ENCODE data around the gene ASB12. TPM values are rescaled to one million over a fixed set of nuclear protein-coding genes. Genes with fewer than 3 reads are reported as not detected.

ASB12 gene
- total RNA-seq, 4 donors from 2014 or later: not detected

GRCh38 chrX:64187762-64188150 lies 42.7 kb downstream of the ASB12 start:
- Histone ChIP-seq H3K9me3 (no peaks in the 10 kb centered on the region), H3K4me3 (replicated peaks in 1 of 3) (no peak overlapping the region), H3K36me3 (peaks cover 0 to 4% of the 10 kb centered on the region in 2 donors), H3K27ac (no peak overlapping the region), H3K4me1 (no peaks in the 10 kb centered on the region), H3K27me3 (no peaks in the 10 kb centered on the region)
- TF ChIP-seq POLR2A (IDR thresholded peaks at IDR 0.05): no peak
- no peak for TF ChIP-seq CTCF (IDR thresholded peaks at IDR 0.05)
- intact Hi-C loops (cut with DNase I): no loop called here
- DNase-seq: no peak

- Histone ChIP-seq H3K4me1 (no peaks in the 10 kb centered on the region), H3K4me3 (replicated peaks in 1 of 3) (no peak overlapping the region), H3K36me3 (peaks cover 0 to 4% of the 10 kb centered on the region in 2 donors), H3K27ac (no peak overlapping the region), H3K27me3 (no peaks in the 10 kb centered on the region), H3K9me3 (no peaks in the 10 kb centered on the region)
- DNase-seq: no peak
- intact Hi-C loops (cut with DNase I): no loop called here
- 83% methylated on average over 1 of the region's 1 CpG; no CpG with 5 or more reads in 1 of the 2 donors for WGBS, 2 donors
- TF ChIP-seq CTCF (IDR thresholded peaks at IDR 0.05) (no peak), POLR2A (IDR thresholded peaks at IDR 0.05) (no peak)
These were observed 43.2 kb downstream of the ASB12 start for GRCh38 chrX:64186974-64187761.

- no peaks in the 10 kb centered on the region for H3K36me3 ChIP-seq
- H3K9me3 ChIP-seq: no peaks in the 10 kb centered on the region
- H3K27ac ChIP-seq: no peak overlapping the region
- TF ChIP-seq CTCF (IDR thresholded peaks at IDR 0.05) (no peak), POLR2A (IDR thresholded peaks at IDR 0.05) (no peak)
- WGBS, 2 donors: 55% methylated on average over 2 of the region's 2 CpGs; no CpG with 5 or more reads in 1 of the 2 donors
- no peak for DNase-seq
- H3K4me1 ChIP-seq: no peaks in the 10 kb centered on the region
- no peak overlapping the region for H3K4me3 ChIP-seq (replicated peaks in 1 of 3)
- intact Hi-C loops (cut with DNase I): no loop called here
- H3K27me3 ChIP-seq: no peaks in the 10 kb centered on the region
These were observed 46.0 kb downstream of the ASB12 start for GRCh38 chrX:64184396-64184795.

- Histone ChIP-seq H3K4me1 (no peaks in the 10 kb centered on the region), H3K27ac (no peak overlapping the region), H3K4me3 (replicated peaks in 1 of 3) (no peak overlapping the region), H3K36me3 (no peaks in the 10 kb centered on the region), H3K9me3 (no peaks in the 10 kb centered on the region), H3K27me3 (no peaks in the 10 kb centered on the region)
- DNase-seq: no peak
- TF ChIP-seq CTCF (IDR thresholded peaks at IDR 0.05) (no peak), POLR2A (IDR thresholded peaks at IDR 0.05) (no peak)
- intact Hi-C loops (cut with DNase I): no loop called here
- WGBS, 2 donors: 91 to 95% methylated on average over 2 of the region's 2 CpGs
These were observed 48.2 kb downstream of the ASB12 start for GRCh38 chrX:64182208-64182607.

GRCh38 chrX:64176876-64177275 lies 53.5 kb downstream of the ASB12 start:
- no peak for DNase-seq
- Histone ChIP-seq H3K27ac (no peak overlapping the region), H3K36me3 (no peaks in the 10 kb centered on the region), H3K4me1 (no peaks in the 10 kb centered on the region), H3K27me3 (no peaks in the 10 kb centered on the region), H3K9me3 (no peaks in the 10 kb centered on the region), H3K4me3 (replicated peaks in 1 of 3) (no peak overlapping the region)
- intact Hi-C loops (cut with DNase I): no loop called here
- TF ChIP-seq CTCF (IDR thresholded peaks at IDR 0.05) (no peak), POLR2A (IDR thresholded peaks at IDR 0.05) (no peak)

Small RNAs within 50 kb of the gene (small RNA-seq; reads per million reads assigned to genes)
- gene RN7SL799P: not detected

Other genes starting within 250 kb of the ASB12 start
- gene AMER1, start 24.9 kb downstream of the ASB12 start, total RNA-seq: 1 to 10 TPM; 3.2 to 6.9 (median 4.3) TPM
- 1 to 10 TPM; 1.6 to 2.9 (median 2.1) TPM for gene MTMR8, start 164.8 kb upstream of the ASB12 start, total RNA-seq

Measured in thyroid gland (tissue), 4 donors.